Activated T-helper 17 cell treated with anti-CD3 and anti-CD28 coated beads, Interleukin-2, amount 50 U/mL, for 72 hours (primary cell): Measurements from ENCODE around the gene MTG2. TPM values are rescaled to one million over a fixed set of nuclear protein-coding genes. Genes with fewer than 3 reads are reported as not detected.

Experiments
- ATAC-seq: fragments of 150-1000 bp; cut with Tn5 transposase; replicated peaks from 2 replicates; pipeline ENCODE4 v1.10.0; 2021; ENCODE audit warnings: mild to moderate bottlenecking, moderate library complexity
- H3K27ac Mint-ChIP-seq: one replicate; pipeline ENCODE4 v1.8.0; 2022; ENCODE audit warnings: mixed read lengths
- H3K27me3 Mint-ChIP-seq: one replicate; pipeline ENCODE4 v1.8.0; 2022; ENCODE audit warnings: mixed read lengths
- H3K36me3 Mint-ChIP-seq: one replicate; pipeline ENCODE4 v1.8.0; 2022; ENCODE audit warnings: low read depth, mild to moderate bottlenecking, mixed read lengths
- H3K4me1 Mint-ChIP-seq: one replicate; pipeline ENCODE4 v1.8.0; 2022; ENCODE audit warnings: mixed read lengths
- H3K4me3 Mint-ChIP-seq: one replicate; pipeline ENCODE4 v1.8.0; 2022; ENCODE audit warnings: mild to moderate bottlenecking, mixed read lengths
- H3K9me3 Mint-ChIP-seq: one replicate; pipeline ENCODE4 v1.8.0; 2022; ENCODE audit warnings: mixed read lengths
- total RNA-seq, 2 donors: library from RNA; stranded (reverse); gene quantifications; one replicate each; pipeline ENCODE4 v1.2.3, GENCODE V29; 2022

Gene MTG2
- total RNA-seq, 2 donors from 2014 or later, result 19.7 to 40.2 TPM

GRCh38 chr20:62246872-62247652 lies 64.2 kb downstream of the MTG2 start:
- Mint-ChIP-seq H3K4me1 (peaks cover 6% of the 10 kb centered on the region), H3K27me3 (no peaks in the 10 kb centered on the region), H3K9me3 (no peaks in the 10 kb centered on the region), H3K27ac (no peak overlapping the region), H3K4me3 (no peak overlapping the region), H3K36me3 (no peaks in the 10 kb centered on the region)
- ATAC-seq, result no peak

- no peak overlapping the region for H3K27ac Mint-ChIP-seq
- H3K27me3 Mint-ChIP-seq, result no peaks in the 10 kb centered on the region
- H3K4me3 Mint-ChIP-seq, result no peak overlapping the region
- ATAC-seq, result no peak
- H3K4me1 Mint-ChIP-seq, result peaks cover 10% of the 10 kb centered on the region
- H3K9me3 Mint-ChIP-seq, result no peaks in the 10 kb centered on the region
- H3K36me3 Mint-ChIP-seq, result no peaks in the 10 kb centered on the region
Measured at GRCh38 chr20:62248890-62249560, 66.2 kb downstream of the MTG2 start.

- Mint-ChIP-seq H3K9me3 (no peaks in the 10 kb centered on the region), H3K36me3 (peaks cover 20% of the 10 kb centered on the region), H3K4me3 (no peak overlapping the region), H3K27ac (no peak overlapping the region), H3K27me3 (no peaks in the 10 kb centered on the region), H3K4me1 (peaks cover 10% of the 10 kb centered on the region)
- no peak for ATAC-seq
Measured at GRCh38 chr20:62252342-62252966, 69.6 kb downstream of the MTG2 start.

Other genes starting within 250 kb of the MTG2 start
- 10 to 100 TPM; 13.4 to 14.5 TPM for gene TAF4, start 117.1 kb upstream of the MTG2 start, total RNA-seq
- gene LSM14B, start 60.6 kb upstream of the MTG2 start, total RNA-seq, result 10 to 100 TPM; 25.1 to 29.8 TPM
- gene PSMA7, start 39.6 kb upstream of the MTG2 start, total RNA-seq, result 100 to 1,000 TPM; 161 to 334 TPM
- 10 to 100 TPM; 16.5 to 17.9 TPM for gene SS18L1, start 39.3 kb upstream of the MTG2 start, total RNA-seq
- not detected for gene HRH3, start 37.2 kb downstream of the MTG2 start, total RNA-seq
- gene OSBPL2, start 55.5 kb downstream of the MTG2 start, total RNA-seq, result 10 to 100 TPM; 25.6 to 34.7 TPM
- gene ADRM1, start 120.0 kb downstream of the MTG2 start, total RNA-seq, result 100 to 1,000 TPM in 1 of 2 donors, 10 to 100 TPM in 1; 67.3 to 132 TPM
- under 1 TPM; 0.29 to 0.39 TPM for gene LAMA5, start 184.3 kb downstream of the MTG2 start, total RNA-seq
- gene RPS21, start 204.1 kb downstream of the MTG2 start, total RNA-seq, result 1,000 to 10,000 TPM; 2,323 to 2,749 TPM
- gene CABLES2, start 224.3 kb downstream of the MTG2 start, total RNA-seq, result 1 to 10 TPM; 6.8 to 6.9 TPM
- not detected for gene RBBP8NL, start 244.5 kb downstream of the MTG2 start, total RNA-seq